Frontal cortex (tissue), 4 donors: ENCODE measurements around the gene ZNF385B. TPM values are rescaled to one million over a fixed set of nuclear protein-coding genes. Genes with fewer than 3 reads are reported as not detected.

Source experiments
- DNase-seq, 2 donors: peaks; one replicate each; pipeline ENCODE4 v3.0.0; 2012; ENCODE audit warnings: low spot score in 2 of 2
- FAIRE-seq: peaks from 2 replicates; lab custom pipeline; 2012; peaks lifted over from hg19 to GRCh38; lab: Jason Lieb, UNC
- total RNA-seq: library from RNA; depleted of rRNA; stranded (reverse); fragments of >200 nt; gene quantifications from one replicate; pipeline ENCODE4 v1.2.3, GENCODE V29; 2014
- donor health status: control.
- donor health status: control.
- donor health status: control.

ZNF385B gene
- total RNA-seq, 1 donor from 2014 or later, result 7.7 TPM

DNA sequence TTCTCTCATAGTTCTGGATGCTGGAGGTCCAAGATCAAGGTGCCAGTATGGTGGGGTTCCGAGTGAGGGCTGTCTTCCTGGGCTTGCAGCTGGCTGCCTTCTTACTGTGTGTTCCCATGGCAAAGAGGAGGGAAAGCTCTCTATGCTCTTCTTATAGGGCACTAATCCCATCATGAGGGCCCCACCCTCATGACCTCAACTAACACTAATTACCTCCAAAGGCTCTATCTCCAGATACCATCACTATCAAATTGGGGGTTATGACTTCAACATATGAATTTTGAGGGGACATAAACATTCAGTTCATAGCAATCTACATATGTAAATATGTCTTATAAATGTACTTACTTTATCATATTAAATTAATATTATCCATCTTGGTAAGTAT is 322.3 kb downstream of the ZNF385B start:
- no peak for FAIRE-seq

DNA sequence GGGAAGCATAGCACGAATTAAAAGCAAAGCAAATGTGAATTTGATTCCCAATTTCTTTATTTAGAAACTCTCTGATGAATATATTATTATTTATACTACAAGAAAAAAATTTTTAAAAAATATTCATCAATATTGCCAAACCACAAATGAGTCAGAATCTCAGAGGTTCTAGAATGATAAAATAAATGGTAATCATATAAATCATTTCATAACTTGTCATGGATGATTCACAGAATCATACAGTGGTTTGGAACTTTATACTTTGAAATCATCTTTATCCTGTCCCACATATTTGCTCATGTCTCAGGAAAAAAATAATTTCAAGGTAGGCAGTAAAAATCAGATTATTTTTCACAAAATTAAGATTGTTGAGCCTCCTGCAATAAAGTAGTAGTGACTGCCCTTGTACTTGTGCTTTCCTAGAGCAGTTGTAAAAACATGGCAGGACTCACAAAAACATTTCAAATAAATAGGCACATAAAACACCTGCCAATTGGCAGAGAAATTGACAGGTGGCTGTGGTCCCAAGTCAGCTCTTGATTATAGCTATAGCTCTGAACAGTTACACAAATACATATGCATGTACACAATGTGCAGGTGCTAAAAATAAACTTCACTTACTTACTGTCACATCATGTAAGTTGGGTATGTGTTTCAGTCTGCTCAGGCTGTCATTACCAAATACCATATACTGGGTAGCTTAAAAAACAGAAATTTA is 322.8 kb downstream of the ZNF385B start:
- DNase-seq (no peak), FAIRE-seq (no peak)

More for the DNA sequence above, 322.3 kb downstream of the ZNF385B start:
- no peak for DNase-seq

DNA sequence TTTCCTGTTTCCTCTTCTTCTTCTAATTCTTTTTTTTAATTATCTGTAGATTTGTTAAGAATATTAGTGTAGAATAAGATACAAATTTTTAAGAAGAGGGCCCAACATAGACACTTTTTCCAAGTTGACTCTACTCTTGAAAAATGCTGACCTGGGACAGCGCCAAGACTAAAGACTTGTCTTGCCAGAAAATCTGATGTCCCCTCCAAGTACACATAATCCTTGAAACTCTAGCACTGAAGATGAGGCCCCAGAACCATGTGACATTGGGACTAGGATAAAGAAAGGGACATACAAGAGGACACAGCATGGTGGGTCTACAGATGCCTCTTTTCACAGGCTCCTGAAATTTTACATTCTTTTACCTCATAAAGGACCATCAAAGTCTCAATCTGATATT is 325.2 kb downstream of the ZNF385B start:
- DNase-seq, result no peak
- no peak for FAIRE-seq

- no peak for FAIRE-seq
Observed at GRCh38 chr2:179533875-179534274, 327.5 kb downstream of the ZNF385B start.

GRCh38 chr2:179532863-179533278 is 328.5 kb downstream of the ZNF385B start:
- no peak for DNase-seq
- no peak for FAIRE-seq

More at GRCh38 chr2:179533875-179534274, 327.5 kb downstream of the ZNF385B start:
- no peak for DNase-seq

GRCh38 chr2:179528576-179529069 is 332.8 kb downstream of the ZNF385B start:
- DNase-seq (no peak), FAIRE-seq (no peak)

- no peak for FAIRE-seq
- no peak for DNase-seq
Observed at GRCh38 chr2:179525340-179525739, 336.1 kb downstream of the ZNF385B start.

DNA sequence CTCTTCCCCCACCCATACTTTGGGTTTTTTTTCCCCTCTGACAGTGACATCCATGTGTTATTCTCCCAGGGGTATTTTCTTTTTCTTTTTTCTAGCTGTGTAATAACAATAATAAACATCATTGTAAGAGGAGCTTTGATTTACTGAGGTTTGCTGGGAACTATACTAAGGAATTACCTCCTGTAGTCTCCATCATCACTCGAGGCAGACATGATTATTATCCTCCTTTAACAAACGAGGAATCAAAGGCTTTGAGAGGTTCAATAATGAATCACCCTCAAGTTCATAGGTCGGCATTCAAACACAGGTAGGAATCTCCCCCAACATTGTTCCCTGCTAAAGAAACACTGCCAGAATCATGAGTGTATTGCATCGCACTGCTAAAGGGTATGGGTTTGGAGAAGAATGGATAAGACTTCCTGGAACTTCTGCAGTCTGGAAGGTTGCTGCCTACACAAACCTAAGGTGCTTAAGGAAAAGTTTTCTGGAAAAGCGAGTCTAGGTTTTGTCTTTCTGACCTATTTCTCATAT is 336.5 kb downstream of the ZNF385B start:
- DNase-seq (no peak), FAIRE-seq (no peak)

- no peak for FAIRE-seq
Observed at GRCh38 chr2:179521944-179522343, 339.5 kb downstream of the ZNF385B start.

GRCh38 chr2:179518830-179519229 is 342.6 kb downstream of the ZNF385B start:
- FAIRE-seq (no peak), DNase-seq (no peak)

More at GRCh38 chr2:179521944-179522343, 339.5 kb downstream of the ZNF385B start:
- DNase-seq, result no peak

DNA sequence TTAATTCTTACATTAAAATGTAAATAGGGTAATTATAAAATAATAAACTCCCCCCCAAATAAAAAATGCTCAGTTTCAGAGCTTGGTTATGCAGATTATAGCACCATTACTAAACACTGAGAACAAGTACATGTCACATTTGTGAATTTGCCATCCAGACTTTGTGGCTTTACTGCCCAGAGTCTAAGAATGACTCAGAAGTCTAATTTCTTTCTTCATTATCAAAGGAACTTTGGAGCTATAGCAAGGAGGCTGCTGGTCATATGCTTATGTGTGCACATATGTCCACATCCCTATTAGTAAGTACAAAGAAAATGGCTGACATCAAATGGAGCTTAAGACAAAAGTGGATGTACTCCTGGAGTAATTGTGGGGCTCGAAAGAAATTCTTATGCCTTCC is 348.2 kb downstream of the ZNF385B start:
- FAIRE-seq (no peak), DNase-seq (no peak)

DNA sequence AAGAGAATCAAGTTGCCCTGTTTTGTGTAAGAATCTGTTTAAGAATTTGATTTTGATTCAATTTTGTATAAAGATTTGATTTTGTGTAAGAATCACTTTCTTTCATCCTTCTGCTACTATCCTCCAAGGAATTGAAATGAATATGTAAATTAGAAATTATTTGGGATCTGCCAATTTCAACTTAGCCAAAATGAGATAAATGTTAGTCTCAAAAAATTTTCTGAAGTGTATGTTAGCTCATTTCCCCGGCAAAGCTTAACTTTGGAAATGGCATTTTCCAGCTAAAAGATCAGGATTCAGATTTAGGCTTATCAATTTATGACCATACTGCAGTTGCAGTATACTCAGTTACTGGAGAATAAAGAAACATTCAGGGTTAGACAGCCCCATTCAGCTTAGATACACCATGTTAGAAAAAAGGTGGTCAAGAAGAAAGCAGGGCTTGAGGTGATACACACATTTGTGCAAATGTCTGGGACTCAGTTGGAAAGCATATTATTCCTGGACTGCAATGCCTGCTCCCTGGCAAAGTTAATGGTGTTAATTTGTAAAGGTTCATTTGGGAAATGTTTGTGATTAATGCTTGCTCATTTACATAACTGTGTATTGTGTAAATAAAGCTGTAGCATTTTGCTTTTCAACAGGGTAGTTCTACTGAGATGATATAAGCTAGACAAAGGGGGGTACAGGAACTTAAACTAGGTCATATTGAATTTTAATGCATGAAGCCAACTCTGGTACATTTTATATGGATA is 349.0 kb downstream of the ZNF385B start:
- FAIRE-seq, result no peak
- DNase-seq, result no peak

DNA sequence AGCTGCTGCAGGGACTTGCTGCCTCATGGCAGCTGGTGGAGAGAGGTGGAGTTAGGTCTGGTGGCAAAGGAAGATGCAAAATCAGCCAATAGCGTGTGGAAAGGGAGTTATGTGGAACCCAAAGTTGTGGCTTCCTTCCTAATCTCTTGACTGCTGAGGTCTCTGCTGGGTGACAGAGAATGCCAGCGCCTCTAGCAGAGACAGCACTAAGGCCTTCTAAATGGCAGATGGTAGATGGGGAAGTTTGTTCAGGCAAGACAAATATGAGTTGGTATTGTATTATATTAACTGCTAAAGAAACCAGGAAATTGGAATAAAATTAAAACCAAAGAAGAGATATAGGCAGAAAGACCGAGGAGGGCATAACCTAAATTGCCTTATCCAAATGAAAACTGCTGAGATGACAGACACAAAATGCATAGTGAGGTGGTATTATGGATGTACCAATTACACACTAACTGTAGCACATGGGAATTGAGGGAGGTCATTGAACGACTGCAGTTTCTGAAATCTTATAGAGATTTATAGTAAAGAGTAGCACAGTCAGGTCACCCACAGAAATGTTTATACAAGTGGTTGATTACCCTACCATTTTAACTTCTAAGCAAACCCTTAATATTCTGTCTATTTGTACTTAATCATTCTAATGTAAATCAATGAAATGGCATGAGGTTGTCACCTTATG is 350.2 kb downstream of the ZNF385B start:
- no peak for FAIRE-seq

DNA sequence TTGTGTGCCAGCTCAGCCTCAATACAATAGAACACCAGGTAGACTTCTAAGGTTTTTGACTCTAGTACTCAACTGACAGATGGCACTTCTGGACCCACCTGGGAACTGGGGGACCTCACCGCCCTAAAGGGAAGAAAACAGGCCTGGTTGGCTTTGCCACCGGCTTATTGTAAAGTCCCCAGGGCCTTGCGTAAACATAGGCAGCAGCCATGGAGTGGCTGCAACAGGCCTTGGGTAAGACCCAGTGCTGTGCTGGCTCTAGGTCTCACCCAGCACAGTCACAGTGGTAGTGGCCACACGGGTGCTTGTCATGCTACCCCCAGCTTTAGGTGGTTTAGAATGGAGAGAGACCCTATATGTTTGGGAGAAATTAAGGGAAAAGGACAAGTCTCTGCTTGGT is 366.1 kb downstream of the ZNF385B start:
- DNase-seq (no peak), FAIRE-seq (no peak)

More for the DNA sequence above, 350.2 kb downstream of the ZNF385B start:
- no peak for DNase-seq

GRCh38 chr2:179488563-179488962 is 372.8 kb downstream of the ZNF385B start:
- DNase-seq (no peak), FAIRE-seq (no peak)

DNA sequence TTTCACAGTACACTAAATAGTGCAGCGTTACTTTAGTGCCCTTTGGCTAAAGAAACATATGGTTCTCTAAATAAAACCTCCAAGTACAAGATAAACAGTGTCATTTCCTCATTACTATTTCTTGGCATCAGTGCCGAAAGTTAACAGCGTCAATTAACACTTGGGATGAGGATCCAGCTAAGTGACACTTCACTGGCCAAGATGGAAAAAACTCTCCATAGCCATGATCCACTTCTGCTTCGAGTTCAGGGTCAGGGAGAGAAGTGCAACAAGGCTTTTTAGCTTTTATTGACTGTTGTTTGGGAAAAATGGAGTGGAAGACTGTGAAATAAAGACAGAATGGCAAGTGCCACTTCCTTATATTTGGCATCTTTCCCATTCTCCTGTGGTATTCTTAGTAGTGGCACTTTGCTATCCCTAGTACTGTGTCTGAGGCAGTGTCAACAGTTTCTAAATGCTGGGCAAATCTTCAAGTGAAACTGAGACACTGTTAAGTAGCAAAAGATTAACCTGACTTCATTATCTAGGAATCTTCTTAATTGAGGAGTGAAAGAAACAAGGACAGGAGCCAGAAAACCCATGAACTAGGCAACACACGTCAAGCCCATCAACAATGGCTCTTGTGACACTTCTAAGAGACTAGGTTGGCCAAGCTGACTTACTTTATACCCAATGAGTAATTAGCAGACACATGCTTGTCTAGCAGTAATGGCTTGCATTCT is 374.2 kb downstream of the ZNF385B start:
- no peak for FAIRE-seq
- no peak for DNase-seq

GRCh38 chr2:179483131-179483530 is 378.3 kb downstream of the ZNF385B start:
- DNase-seq, result no peak
- FAIRE-seq, result no peak

GRCh38 chr2:179479947-179480346 is 381.5 kb downstream of the ZNF385B start:
- FAIRE-seq (no peak), DNase-seq (no peak)

GRCh38 chr2:179478771-179479170 is 382.6 kb downstream of the ZNF385B start:
- FAIRE-seq, result no peak
- no peak for DNase-seq

- FAIRE-seq, result no peak
- no peak for DNase-seq
Observed at GRCh38 chr2:179470992-179471391, 390.4 kb downstream of the ZNF385B start.
